PFSK-1 (cell line): ENCODE data around the gene C6orf120.

Experiments used
- FOXP2 ChIP-seq: optimal IDR thresholded peaks from 2 replicates; pipeline ENCODE3; 2011; ENCODE audit warnings: borderline replicate concordance, control low read depth, inconsistent platforms; ENCODE audit not compliant: insufficient read depth; ENCODE audit errors: extremely low read length, extremely low read depth
- POLR2AphosphoS5 ChIP-seq: IDR thresholded peaks from 2 replicates; pipeline ENCODE4 v1.6.1; 2012; ENCODE audit warnings: low read depth, mild to moderate bottlenecking, control low read depth, low read length, moderate library complexity
- REST ChIP-seq, 2 experiments: IDR thresholded peaks; 2 replicates each; pipeline versions ENCODE4 v1.6.1 to v1.8.0; 2011 to 2012; ENCODE audit warnings: low read depth in 2 of 2, low read length in 2 of 2, control low read depth in 1 of 2, inconsistent platforms in 1 of 2, mild to moderate bottlenecking in 1 of 2, moderate library complexity in 1 of 2; ENCODE audit not compliant: insufficient read depth in 1 of 2
- SIN3A ChIP-seq: IDR thresholded peaks from 2 replicates; pipeline ENCODE4 v1.6.1; 2012; ENCODE audit warnings: mild to moderate bottlenecking, low read length, moderate library complexity, borderline replicate concordance; ENCODE audit not compliant: insufficient read depth
- TAF1 ChIP-seq: IDR thresholded peaks from 2 replicates; pipeline ENCODE4 v1.6.1; 2012; ENCODE audit warnings: low read length, control low read depth, borderline replicate concordance; ENCODE audit not compliant: insufficient read depth

C6orf120 gene

GRCh38 chr6:169702840-169703246 is 917 bp downstream of the C6orf120 start:
- no peak for TF ChIP-seq REST (IDR thresholded peaks at IDR 0.05; ENCODE audit: insufficient read depth in 1 of 2, low read depth in 2 of 2, low read length in 2 of 2)
- TF ChIP-seq POLR2AphosphoS5 = no peak
- no peak for TF ChIP-seq SIN3A
- no peak for TF ChIP-seq TAF1
- no peak for TF ChIP-seq FOXP2

GRCh38 chr6:169707772-169708171 is 5.8 kb downstream of the C6orf120 start:
- TF ChIP-seq FOXP2 (no peak), TAF1 (no peak), REST (IDR thresholded peaks at IDR 0.05; ENCODE audit: insufficient read depth in 1 of 2, low read depth in 2 of 2, low read length in 2 of 2) (no peak), POLR2AphosphoS5 (no peak), SIN3A (no peak)

- TF ChIP-seq TAF1 (no peak), FOXP2 (no peak), SIN3A (no peak), POLR2AphosphoS5 (no peak), REST (IDR thresholded peaks at IDR 0.05; ENCODE audit: insufficient read depth in 1 of 2, low read depth in 2 of 2, low read length in 2 of 2) (no peak)
These were observed 7.4 kb downstream of the C6orf120 start for GRCh38 chr6:169709293-169709692.

- TF ChIP-seq SIN3A = no peak
- no peak for TF ChIP-seq FOXP2
- no peak for TF ChIP-seq POLR2AphosphoS5
- TF ChIP-seq TAF1 = no peak
- no peak for TF ChIP-seq REST (IDR thresholded peaks at IDR 0.05; ENCODE audit: insufficient read depth in 1 of 2, low read depth in 2 of 2, low read length in 2 of 2)
These were observed 8.1 kb downstream of the C6orf120 start for GRCh38 chr6:169710009-169710408.

GRCh38 chr6:169714178-169714577 is 12.3 kb downstream of the C6orf120 start:
- TF ChIP-seq SIN3A (no peak), TAF1 (no peak), POLR2AphosphoS5 (no peak), FOXP2 (no peak), REST (IDR thresholded peaks at IDR 0.05; ENCODE audit: insufficient read depth in 1 of 2, low read depth in 2 of 2, low read length in 2 of 2) (no peak)
